ENCODE results near the gene PAPOLA.

GRCh38 chr14:96486705-96487104 lies 15.5 kb upstream of the PAPOLA start:
- TF ChIP-seq, protein P1, sequence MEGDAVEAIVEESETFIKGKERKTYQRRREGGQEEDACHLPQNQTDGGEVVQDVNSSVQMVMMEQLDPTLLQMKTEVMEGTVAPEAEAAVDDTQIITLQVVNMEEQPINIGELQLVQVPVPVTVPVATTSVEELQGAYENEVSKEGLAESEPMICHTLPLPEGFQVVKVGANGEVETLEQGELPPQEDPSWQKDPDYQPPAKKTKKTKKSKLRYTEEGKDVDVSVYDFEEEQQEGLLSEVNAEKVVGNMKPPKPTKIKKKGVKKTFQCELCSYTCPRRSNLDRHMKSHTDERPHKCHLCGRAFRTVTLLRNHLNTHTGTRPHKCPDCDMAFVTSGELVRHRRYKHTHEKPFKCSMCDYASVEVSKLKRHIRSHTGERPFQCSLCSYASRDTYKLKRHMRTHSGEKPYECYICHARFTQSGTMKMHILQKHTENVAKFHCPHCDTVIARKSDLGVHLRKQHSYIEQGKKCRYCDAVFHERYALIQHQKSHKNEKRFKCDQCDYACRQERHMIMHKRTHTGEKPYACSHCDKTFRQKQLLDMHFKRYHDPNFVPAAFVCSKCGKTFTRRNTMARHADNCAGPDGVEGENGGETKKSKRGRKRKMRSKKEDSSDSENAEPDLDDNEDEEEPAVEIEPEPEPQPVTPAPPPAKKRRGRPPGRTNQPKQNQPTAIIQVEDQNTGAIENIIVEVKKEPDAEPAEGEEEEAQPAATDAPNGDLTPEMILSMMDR (conservative IDR thresholded peaks at IDR 0.05; ENCODE audit: low read length), result no peak
- TF ChIP-seq EZH2phosphoT487 (IDR thresholded peaks at IDR 0.05; ENCODE audit: borderline replicate concordance), result no peak
